CD4-positive, CD25-positive, alpha-beta regulatory T cell (primary cell): ENCODE data around the gene LAIR1. TPM values are rescaled to one million over a fixed set of nuclear protein-coding genes. Genes with fewer than 3 reads are reported as not detected.
"Not testable (repeated sequence)": the region's sequence is repeated elsewhere in the genome, so short reads cannot be mapped to it uniquely, and the experiment has no call there.

ENCODE experiments used
- ATAC-seq, 2 donors: fragments of 150-1000 bp; cut with Tn5 transposase; one replicate each; pipeline ENCODE4 v1.10.0; 2021; ENCODE audit warnings: low read depth in 2 of 2, moderate number of reproducible peaks in 2 of 2, moderate library complexity in 1 of 2
- DNase-seq, 3 donors: peaks; one replicate each; pipeline versions ENCODE4 v3.0.0 to v3.0.0-alpha.2; 2012 to 2022; ENCODE audit warnings: mixed read lengths in 1 of 3
- H3K27ac ChIP-seq: one replicate; pipeline ENCODE4 v1.7.0; 2013; ENCODE audit warnings: mild to moderate bottlenecking, low read length; ENCODE audit not compliant: insufficient read depth, poor library complexity, severe bottlenecking
- H3K27me3 ChIP-seq: one replicate; pipeline ENCODE4 v1.7.0; 2013; ENCODE audit warnings: low read length; ENCODE audit not compliant: control insufficient read depth, insufficient read depth
- H3K36me3 ChIP-seq: one replicate; pipeline ENCODE4 v1.7.0; 2013; ENCODE audit warnings: mild to moderate bottlenecking, low read length, moderate library complexity; ENCODE audit not compliant: control insufficient read depth, insufficient read depth
- H3K4me1 ChIP-seq: 2 replicates; pipeline ENCODE4 v1.7.0; 2013; ENCODE audit warnings: mild to moderate bottlenecking, low read length; ENCODE audit not compliant: insufficient read depth, control insufficient read depth, poor library complexity, severe bottlenecking
- H3K4me3 ChIP-seq: one replicate; pipeline ENCODE4 v1.7.0; 2013; ENCODE audit warnings: low read depth, mild to moderate bottlenecking, low read length, moderate library complexity
- H3K9me3 ChIP-seq, 2 experiments: 1 replicate in 1 of 2; 2 replicates in 1 of 2; pipeline ENCODE4 v1.7.0; 2013; ENCODE audit warnings: low read length in 2 of 2, mild to moderate bottlenecking in 1 of 2, moderate library complexity in 1 of 2; ENCODE audit not compliant: control insufficient read depth in 2 of 2
- H3K27ac Mint-ChIP-seq, 3 donors: one replicate each; pipeline ENCODE4 v1.8.0; 2020 to 2022; ENCODE audit warnings: mild to moderate bottlenecking in 3 of 3, mixed read lengths in 3 of 3, moderate library complexity in 2 of 3
- H3K27me3 Mint-ChIP-seq: one replicate; pipeline ENCODE4 v1.8.0; 2022; ENCODE audit warnings: mild to moderate bottlenecking, mixed read lengths
- H3K36me3 Mint-ChIP-seq: one replicate; pipeline ENCODE4 v1.8.0; 2020; ENCODE audit warnings: mixed read lengths
- H3K4me1 Mint-ChIP-seq, 4 donors: one replicate each; pipeline ENCODE4 v1.8.0; 2020 to 2022; ENCODE audit warnings: mixed read lengths in 4 of 4, mild to moderate bottlenecking in 1 of 4
- H3K4me3 Mint-ChIP-seq, 4 donors: one replicate each; pipeline ENCODE4 v1.8.0; 2020 to 2022; ENCODE audit warnings: mild to moderate bottlenecking in 4 of 4, mixed read lengths in 4 of 4, moderate library complexity in 3 of 4
- H3K9me3 Mint-ChIP-seq, 7 donors: one replicate each; pipeline ENCODE4 v1.8.0; 2020 to 2022; ENCODE audit warnings: mixed read lengths in 7 of 7, mild to moderate bottlenecking in 3 of 7, moderate library complexity in 2 of 7
- polyA plus RNA-seq, 4 donors: library from polyadenylated mRNA; unstranded; fragments of 300-500 nt; fragmentation: Illumina TruSeq; gene quantifications; one replicate each; pipeline ENCODE4 v1.2.3, GENCODE V29; 2021
- total RNA-seq: library from RNA; stranded (reverse); gene quantifications from one replicate; pipeline ENCODE4 v1.2.3, GENCODE V29; 2022

LAIR1 gene
- total and polyA plus RNA-seq, 5 donors from 2014 or later = 33.2 to 61.8 (median 42.4) TPM

- Mint-ChIP-seq H3K4me3 (peak overlapping the region; percentile 27 to 62 (median 51)), H3K27ac (peak overlapping the region; percentile 23 to 80 (median 67))
These were observed 12.0 kb upstream of the LAIR1 start for GRCh38 chr19:54376610-54377285.

GRCh38 chr19:54375181-54375938, 10.6 kb upstream of the LAIR1 start:
- not testable (repeated sequence) for H3K27ac ChIP-seq, H3K9me3 Mint-ChIP-seq, H3K9me3 ChIP-seq, DNase-seq, H3K4me3 ChIP-seq, H3K36me3 ChIP-seq, ATAC-seq, H3K27me3 ChIP-seq, H3K36me3 Mint-ChIP-seq
- Mint-ChIP-seq H3K4me3 (peak overlapping the region in 3 of 4 donors; percentile 69 to 82 (median 80)), H3K4me1 (peaks cover 20 to 81% (median 58%) of the 10 kb centered on the region in 4 donors), H3K27ac (peak overlapping the region; percentile 53 to 81 (median 69)), H3K27me3 (peaks cover 11% of the 10 kb centered on the region)
- peaks cover 62% of the 10 kb centered on the region for H3K4me1 ChIP-seq

More at GRCh38 chr19:54376610-54377285, 12.0 kb upstream of the LAIR1 start:
- Mint-ChIP-seq H3K36me3 (no peaks in the 10 kb centered on the region), H3K27me3 (peaks cover 19% of the 10 kb centered on the region), H3K4me1 (peaks cover 18 to 75% (median 52%) of the 10 kb centered on the region in 4 donors), H3K9me3 (peaks cover 0 to 7% (median 0%) of the 10 kb centered on the region in 7 donors)
- no peak for DNase-seq
- H3K36me3 ChIP-seq = no peaks in the 10 kb centered on the region
- H3K4me3 ChIP-seq = no peak overlapping the region
- peaks cover 0 to 3% of the 10 kb centered on the region in 2 experiments for H3K9me3 ChIP-seq
- H3K27me3 ChIP-seq = no peaks in the 10 kb centered on the region
- no peak overlapping the region for H3K27ac ChIP-seq
- ATAC-seq = no peak
- H3K4me1 ChIP-seq = peaks cover 55% of the 10 kb centered on the region

- no peaks in the 10 kb centered on the region for H3K9me3 Mint-ChIP-seq
- H3K4me1 Mint-ChIP-seq = peaks cover 26 to 83% (median 60%) of the 10 kb centered on the region in 4 donors
- H3K36me3 Mint-ChIP-seq = no peaks in the 10 kb centered on the region
- ATAC-seq (no peak), DNase-seq (no peak)
- no peaks in the 10 kb centered on the region for H3K27me3 ChIP-seq
- no peak overlapping the region for H3K27ac Mint-ChIP-seq
- H3K9me3 ChIP-seq = no peaks in the 10 kb centered on the region
- H3K36me3 ChIP-seq = no peaks in the 10 kb centered on the region
- H3K27me3 Mint-ChIP-seq = peaks cover 13% of the 10 kb centered on the region
- H3K27ac ChIP-seq = no peak overlapping the region
- no peak overlapping the region for H3K4me3 ChIP-seq
- peaks cover 62% of the 10 kb centered on the region for H3K4me1 ChIP-seq
- H3K4me3 Mint-ChIP-seq = peak overlapping the region in 3 of 4 donors; percentile 5 to 31 (median 20)
These were observed 9.3 kb upstream of the LAIR1 start for GRCh38 chr19:54373781-54374631.

- H3K36me3 Mint-ChIP-seq, H3K9me3 Mint-ChIP-seq, H3K27me3 ChIP-seq, H3K27ac ChIP-seq, ATAC-seq, DNase-seq, H3K36me3 ChIP-seq, H3K9me3 ChIP-seq: not testable (repeated sequence)
- Histone ChIP-seq H3K4me1 (peaks cover 47% of the 10 kb centered on the region), H3K4me3 (peak overlapping the region; percentile 7)
- peak overlapping the region; percentile 38 to 87 (median 76) for H3K27ac Mint-ChIP-seq
- H3K4me1 Mint-ChIP-seq = peaks cover 20 to 73% (median 52%) of the 10 kb centered on the region in 4 donors
- peak overlapping the region; percentile 62 to 81 (median 76) for H3K4me3 Mint-ChIP-seq
- H3K27me3 Mint-ChIP-seq = peaks cover 11% of the 10 kb centered on the region
These were observed 6.7 kb upstream of the LAIR1 start for GRCh38 chr19:54371453-54371852.

GRCh38 chr19:54370434-54370796, 5.7 kb upstream of the LAIR1 start:
- H3K4me1 ChIP-seq = peaks cover 41% of the 10 kb centered on the region
- peak overlapping the region; percentile 14 for H3K27ac ChIP-seq

GRCh38 chr19:54369688-54370433, 5.1 kb upstream of the LAIR1 start:
- H3K9me3 Mint-ChIP-seq, H3K36me3 Mint-ChIP-seq, H3K27me3 ChIP-seq, H3K9me3 ChIP-seq, H3K36me3 ChIP-seq: not testable (repeated sequence)
- peak; percentile 35 to 38 for ATAC-seq
- peak in 1 of 3 donors; percentile 33 for DNase-seq
- H3K4me3 ChIP-seq = peak overlapping the region; percentile 75
- Mint-ChIP-seq H3K4me1 (peaks cover 23 to 72% (median 44%) of the 10 kb centered on the region in 4 donors), H3K27ac (peak overlapping the region; percentile 87 to 95 (median 90)), H3K27me3 (peaks cover 13% of the 10 kb centered on the region), H3K4me3 (peak overlapping the region; percentile 81 to 93 (median 87))
- H3K27ac ChIP-seq = peak overlapping the region; percentile 14
- peaks cover 40% of the 10 kb centered on the region for H3K4me1 ChIP-seq

More at GRCh38 chr19:54370434-54370796, 5.7 kb upstream of the LAIR1 start:
- Mint-ChIP-seq H3K27ac (peak overlapping the region; percentile 87 to 95 (median 90)), H3K4me1 (peaks cover 20 to 72% (median 47%) of the 10 kb centered on the region in 4 donors), H3K27me3 (peaks cover 11% of the 10 kb centered on the region), H3K4me3 (peak overlapping the region; percentile 81 to 93 (median 87))
- DNase-seq (peak; percentile 32 to 84 (median 65)), ATAC-seq (peak; percentile 58 to 72)
- peak overlapping the region; percentile 73 for H3K4me3 ChIP-seq
- H3K27me3 ChIP-seq, H3K36me3 ChIP-seq, H3K9me3 Mint-ChIP-seq, H3K36me3 Mint-ChIP-seq, H3K9me3 ChIP-seq: not testable (repeated sequence)
